Effector CD4-positive, alpha-beta T cell (primary cell): ENCODE data around the gene NARF.

Experiments used
- DNase-seq: peaks from one replicate; pipeline ENCODE4 v3.0.0-alpha.2; 2020

NARF gene

GRCh38 chr17:82479602-82480001 is 21.1 kb downstream of the NARF start:
- no peak for DNase-seq

GRCh38 chr17:82480318-82480717 is 21.8 kb downstream of the NARF start:
- no peak for DNase-seq

GRCh38 chr17:82483204-82483660 is 24.7 kb downstream of the NARF start:
- DNase-seq: no peak

- no peak for DNase-seq
Observed at GRCh38 chr17:82483836-82484235, 25.3 kb downstream of the NARF start.

GRCh38 chr17:82486231-82487094 is 27.9 kb downstream of the NARF start:
- no peak for DNase-seq

GRCh38 chr17:82487910-82488309 is 29.4 kb downstream of the NARF start:
- no peak for DNase-seq

GRCh38 chr17:82489117-82489516 is 30.6 kb downstream of the NARF start:
- DNase-seq: no peak

GRCh38 chr17:82489851-82490511 is 31.4 kb downstream of the NARF start:
- DNase-seq: no peak

- no peak for DNase-seq
Observed at GRCh38 chr17:82490512-82491195, 32.1 kb downstream of the NARF start.

- no peak for DNase-seq
Observed at GRCh38 chr17:82491196-82491530, 32.6 kb downstream of the NARF start.

GRCh38 chr17:82491533-82491932 is 33.0 kb downstream of the NARF start:
- no peak for DNase-seq

GRCh38 chr17:82492643-82493225 is 34.2 kb downstream of the NARF start:
- no peak for DNase-seq

- no peak for DNase-seq
Observed at GRCh38 chr17:82493226-82493781, 34.8 kb downstream of the NARF start.

GRCh38 chr17:82494236-82495055 is 35.9 kb downstream of the NARF start:
- DNase-seq: peak; percentile 78

GRCh38 chr17:82495844-82496528 is 37.4 kb downstream of the NARF start:
- no peak for DNase-seq

GRCh38 chr17:82496529-82497434 is 38.2 kb downstream of the NARF start:
- DNase-seq: peak; percentile 90

GRCh38 chr17:82497483-82498405 is 39.2 kb downstream of the NARF start:
- DNase-seq: peak; percentile 33

GRCh38 chr17:82502207-82502606 is 43.7 kb downstream of the NARF start:
- DNase-seq: no peak

GRCh38 chr17:82503094-82503727 is 44.7 kb downstream of the NARF start:
- no peak for DNase-seq
